T-helper 1 cell (primary cell): ENCODE data around the gene RUFY3.

Experiments used
- DNase-seq, 5 donors: peaks; one replicate each; pipeline ENCODE4 v3.0.0-alpha.2; 2012 to 2020

Gene RUFY3

DNA sequence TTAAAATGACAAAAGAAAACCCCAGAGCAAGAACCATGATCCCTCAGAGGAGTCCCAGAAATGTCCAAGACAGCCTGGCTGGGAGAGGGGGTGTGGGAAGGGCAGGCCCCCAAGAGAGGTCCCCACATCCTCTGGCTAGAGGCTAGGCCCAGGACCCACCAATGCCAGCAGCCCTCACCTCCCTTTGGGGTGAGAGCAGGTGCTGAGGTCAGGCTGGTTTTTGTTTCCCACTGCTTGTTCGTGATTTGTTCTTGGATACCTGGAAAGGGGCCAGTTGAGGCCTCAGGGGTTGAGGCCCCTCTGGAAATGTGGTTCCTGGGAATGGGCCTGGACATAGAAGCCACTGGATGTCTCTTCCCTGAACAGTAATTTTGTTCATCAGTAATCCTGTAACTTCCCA, 120.2 kb downstream of the RUFY3 start:
- no peak for DNase-seq

DNA sequence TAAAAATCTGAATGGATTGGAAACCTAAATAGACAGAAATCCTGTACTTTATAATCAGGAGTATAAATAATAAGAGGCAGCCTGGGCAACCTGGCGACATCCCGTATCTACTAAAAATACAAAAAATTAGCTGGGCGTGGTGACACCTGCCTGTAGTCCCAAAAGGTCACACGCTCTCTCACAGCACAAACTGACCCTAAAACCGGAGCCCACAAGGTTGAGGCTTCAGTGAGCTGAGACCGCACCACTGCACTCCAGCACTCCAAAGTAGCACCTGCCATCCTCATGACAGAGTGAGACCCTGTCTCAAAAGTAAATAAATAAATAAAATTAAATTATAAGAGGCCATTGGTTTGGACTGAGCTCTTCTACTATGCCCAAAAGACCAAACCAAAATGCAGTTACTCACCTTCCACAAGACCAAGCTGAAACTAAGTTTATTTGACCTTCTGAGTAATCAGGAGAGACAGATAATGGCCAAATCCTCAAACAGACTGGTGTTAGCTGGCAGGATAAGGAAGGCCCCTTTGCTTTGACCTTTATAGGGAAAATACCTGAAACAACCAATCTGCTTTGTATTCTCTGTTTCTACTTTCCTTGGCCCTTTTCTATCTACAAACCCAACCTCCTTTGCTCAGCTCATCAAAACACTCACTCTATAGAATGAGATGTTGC, 121.1 kb downstream of the RUFY3 start:
- no peak for DNase-seq

DNA sequence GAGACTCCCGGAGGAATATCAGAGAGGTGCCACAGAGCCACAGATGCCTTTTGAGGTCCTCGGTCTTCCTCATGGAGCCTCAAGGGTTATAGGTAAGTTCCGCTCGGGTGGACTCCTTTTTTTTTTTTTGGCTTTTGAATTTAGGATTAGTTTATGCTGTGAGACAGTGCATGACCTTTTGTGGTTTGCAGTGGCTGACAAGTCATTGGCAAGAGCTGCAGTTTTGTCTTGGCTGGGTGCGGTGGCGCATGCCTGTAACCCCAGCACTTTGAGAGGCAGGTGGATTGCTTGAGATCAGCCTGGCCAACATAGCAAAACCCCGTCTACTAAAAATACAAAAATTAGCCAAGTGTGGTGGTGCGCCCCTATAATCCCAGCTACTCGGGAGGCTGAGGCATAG, 122.4 kb downstream of the RUFY3 start:
- DNase-seq, result no peak

DNA sequence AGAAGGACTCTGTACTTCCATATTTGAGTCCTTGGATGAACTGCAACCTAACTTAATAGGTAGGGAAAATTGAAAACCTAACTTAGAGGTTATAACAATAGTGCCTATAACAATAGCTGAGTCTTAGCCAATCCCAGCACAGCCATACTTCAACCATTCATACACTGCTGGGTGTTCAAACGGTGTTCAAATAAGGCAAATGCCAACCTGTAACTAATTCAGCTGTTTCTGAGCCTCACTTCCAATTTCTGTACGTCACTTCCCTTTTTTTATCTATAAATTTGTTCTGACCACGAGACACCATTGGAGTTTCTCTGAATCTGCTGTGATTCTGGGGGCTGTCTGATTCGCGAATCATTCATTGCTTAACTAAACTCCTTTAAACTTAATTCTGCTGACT, 127.5 kb downstream of the RUFY3 start:
- no peak for DNase-seq

DNA sequence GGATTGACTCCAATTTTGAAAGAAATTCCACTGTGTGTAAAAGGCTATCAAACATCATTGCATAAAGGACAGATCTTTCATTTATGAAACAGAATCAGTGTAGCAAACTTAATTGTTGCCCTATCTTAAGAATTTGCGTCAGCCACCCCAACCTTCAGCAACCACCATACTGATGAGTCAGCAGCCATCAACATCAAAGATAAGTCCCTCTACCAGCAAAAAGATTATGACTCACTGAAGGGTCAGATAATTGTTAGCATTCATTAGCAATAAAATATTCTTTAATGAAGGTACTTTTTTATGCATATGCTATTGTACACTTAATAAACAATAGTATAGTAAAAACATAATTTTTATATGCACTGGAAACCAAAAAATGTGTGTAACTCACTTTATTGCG, 133.7 kb downstream of the RUFY3 start:
- DNase-seq, result no peak
